ENCODE data around the gene TCF4.

DNA sequence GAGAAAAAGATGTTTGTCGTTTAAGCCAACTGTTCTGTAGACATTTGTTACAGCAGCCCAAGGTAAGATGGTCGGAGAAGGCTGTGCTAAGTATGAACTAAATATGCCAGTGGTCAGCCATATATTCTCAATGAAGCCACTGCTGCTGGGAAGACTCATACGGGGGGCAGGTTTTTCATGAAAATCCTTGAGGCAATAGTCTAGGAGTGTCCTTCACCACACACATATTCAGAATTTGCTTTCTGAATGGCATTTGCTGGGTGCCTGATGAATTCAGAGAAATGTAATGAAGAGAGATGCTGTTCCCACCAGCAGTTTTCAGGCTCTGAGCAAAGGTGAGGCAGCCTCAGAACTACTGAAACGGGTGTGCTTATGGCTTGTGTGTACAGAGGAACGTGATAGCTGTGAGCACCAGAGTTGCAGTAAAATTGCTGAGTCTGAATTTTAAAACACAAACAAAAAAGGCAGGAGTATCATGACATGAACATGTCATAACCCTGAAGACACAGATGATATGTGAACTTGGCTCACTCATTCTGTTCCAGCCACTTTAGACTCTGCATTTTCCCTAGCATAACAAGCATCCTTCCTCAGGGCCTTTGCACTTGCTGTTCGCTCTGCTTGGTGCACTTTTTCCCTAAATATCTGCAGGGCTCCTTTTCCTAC lies 21.3 kb upstream of the TCF4 start:
- TF ChIP-seq, protein P1, sequence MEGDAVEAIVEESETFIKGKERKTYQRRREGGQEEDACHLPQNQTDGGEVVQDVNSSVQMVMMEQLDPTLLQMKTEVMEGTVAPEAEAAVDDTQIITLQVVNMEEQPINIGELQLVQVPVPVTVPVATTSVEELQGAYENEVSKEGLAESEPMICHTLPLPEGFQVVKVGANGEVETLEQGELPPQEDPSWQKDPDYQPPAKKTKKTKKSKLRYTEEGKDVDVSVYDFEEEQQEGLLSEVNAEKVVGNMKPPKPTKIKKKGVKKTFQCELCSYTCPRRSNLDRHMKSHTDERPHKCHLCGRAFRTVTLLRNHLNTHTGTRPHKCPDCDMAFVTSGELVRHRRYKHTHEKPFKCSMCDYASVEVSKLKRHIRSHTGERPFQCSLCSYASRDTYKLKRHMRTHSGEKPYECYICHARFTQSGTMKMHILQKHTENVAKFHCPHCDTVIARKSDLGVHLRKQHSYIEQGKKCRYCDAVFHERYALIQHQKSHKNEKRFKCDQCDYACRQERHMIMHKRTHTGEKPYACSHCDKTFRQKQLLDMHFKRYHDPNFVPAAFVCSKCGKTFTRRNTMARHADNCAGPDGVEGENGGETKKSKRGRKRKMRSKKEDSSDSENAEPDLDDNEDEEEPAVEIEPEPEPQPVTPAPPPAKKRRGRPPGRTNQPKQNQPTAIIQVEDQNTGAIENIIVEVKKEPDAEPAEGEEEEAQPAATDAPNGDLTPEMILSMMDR (IDR thresholded peaks at IDR 0.05 in 2 of 3, conservative IDR thresholded peaks at IDR 0.05 in 1 of 3; ENCODE audit: borderline replicate concordance in 1 of 3, insufficient read depth in 1 of 3, low read depth in 2 of 3, low read length in 2 of 3): no peak
- TF ChIP-seq EZH2 (IDR thresholded peaks at IDR 0.05) (no peak), POLR2A (IDR thresholded peaks at IDR 0.05; ENCODE audit: borderline replicate concordance, extremely low read depth, insufficient read depth, insufficient read length) (no peak), YY1 (IDR thresholded peaks at IDR 0.05; ENCODE audit: extremely low read depth, insufficient replicate concordance, low read depth, low read length) (no peak), POLR2AphosphoS5 (IDR thresholded peaks at IDR 0.05; ENCODE audit: low read depth, low read length) (no peak), CEBPB (IDR thresholded peaks at IDR 0.05; ENCODE audit: low read depth) (no peak)
